SK-N-SH treated with all-trans-retinoic acid at 6 μM for 48 hours (cell line): ENCODE measurements around the gene IL16.

Source experiments
- BACH2 ChIP-seq: fragments of 250-450 bp; sonication (Bioruptor Pico); IDR thresholded peaks from 2 replicates; pipeline ENCODE4 v1.9.0; 2021; ENCODE audit warnings: mild to moderate bottlenecking, borderline replicate concordance
- CREB5 ChIP-seq: fragments of 250-450 bp; sonication (Bioruptor Pico); IDR thresholded peaks from 2 replicates; pipeline ENCODE4 v1.5.1; 2020; ENCODE audit warnings: low read depth, mild to moderate bottlenecking, moderate library complexity
- GLIS3 ChIP-seq: fragments of 250-450 bp; sonication (Bioruptor Pico); IDR thresholded peaks from 2 replicates; pipeline ENCODE4 v1.5.0; 2020; ENCODE audit warnings: mild to moderate bottlenecking, moderate library complexity
- PATZ1 ChIP-seq: fragments of 250-450 bp; sonication (Bioruptor Pico); IDR thresholded peaks from 2 replicates; pipeline ENCODE4 v1.8.0; 2020; ENCODE audit warnings: mild to moderate bottlenecking, moderate library complexity, borderline replicate concordance
- PPARA ChIP-seq: fragments of 250-450 bp; sonication (Bioruptor Pico); IDR thresholded peaks from 2 replicates; pipeline ENCODE4 v1.5.0; 2020; ENCODE audit warnings: mild to moderate bottlenecking, borderline replicate concordance
- RARB ChIP-seq: fragments of 250-450 bp; sonication (Bioruptor Pico); IDR thresholded peaks from 2 replicates; pipeline ENCODE4 v1.8.0; 2021; ENCODE audit warnings: mild to moderate bottlenecking, moderate library complexity
- TOX ChIP-seq: fragments of 250-450 bp; sonication (Bioruptor Pico); IDR thresholded peaks from 2 replicates; pipeline ENCODE4 v1.8.0; 2021; ENCODE audit warnings: mild to moderate bottlenecking, moderate library complexity, borderline replicate concordance
- ZNF565 ChIP-seq: fragments of 450-650 bp; formaldehyde crosslinking; conservative IDR thresholded peaks from 2 replicates; pipeline ENCODE4 v1.5.0; 2020; ENCODE audit warnings: low read depth, mild to moderate bottlenecking, moderate library complexity

- TF ChIP-seq GLIS3 (no peak), TOX (CRISPR knock-in tag) (no peak), RARB (no peak), PATZ1 (CRISPR knock-in tag) (no peak), CREB5 (CRISPR knock-in tag) (no peak), ZNF565 (CRISPR knock-in tag) (no peak), PPARA (no peak), BACH2 (CRISPR knock-in tag) (no peak)
Measured at GRCh38 chr15:81273855-81274254, 77.2 kb downstream of the IL16 start.
